ENCODE data around the gene MRPL28. TPM values are rescaled to one million over a fixed set of nuclear protein-coding genes. Genes with fewer than 3 reads are reported as not detected.
A peak's percentile ranks its signal among the peaks of the same experiment; 100 is the strongest.

The MRPL28 gene
- total and polyA plus RNA-seq, 3 experiments from 2014 or later, result 67.8 to 98.0 (median 90.2) TPM

GRCh38 chr16:386641-387156 lies 16.4 kb upstream of the MRPL28 start:
- Mint-ChIP-seq H3K4me1 (peaks cover 16 to 22% (median 16%) of the 10 kb centered on the region in 3 donors), H3K4me3 (peak overlapping the region in 1 of 7 donors; percentile 61), H3K9me3 (peaks cover 0 to 4% (median under 1%) of the 10 kb centered on the region in 5 donors), H3K27ac (no peak overlapping the region), H3K36me3 (peaks cover 0 to 3% (median 1%) of the 10 kb centered on the region in 3 donors), H3K27me3 (no peaks in the 10 kb centered on the region)
- Histone ChIP-seq H3K27ac (ENCODE audit: low read depth, low read length) (no peak overlapping the region), H3K36me3 (ENCODE audit: insufficient read depth, low read length) (no peaks in the 10 kb centered on the region), H3K4me1 (ENCODE audit: insufficient read depth, low read length) (peaks cover 13% of the 10 kb centered on the region), H3K4me3 (ENCODE audit: low read length) (no peak overlapping the region), H3K9me3 (ENCODE audit: low read length) (no peaks in the 10 kb centered on the region), H3K27me3 (ENCODE audit: insufficient read depth, low read length, poor library complexity, severe bottlenecking) (no peaks in the 10 kb centered on the region)
- ChIA-PET POLR2A (no interaction called here), CTCF (no interaction called here)
- DNase-seq, result no peak

GRCh38 chr16:383326-384051 lies 13.2 kb upstream of the MRPL28 start:
- peak; percentile 29 to 72 (median 38) for DNase-seq
- CTCF ChIA-PET, result interaction anchor here (0.9 to 2.2 kb wide), 5 partner anchors 9 to 276 kb away, joined by 3 to 8 read pairs (median 3); partner anchors contain the start of gene DECR2
- H3K36me3 Mint-ChIP-seq, result peaks cover 0 to 1% (median 0%) of the 10 kb centered on the region in 3 donors
- POLR2A ChIA-PET, result interaction anchor here (1.2 kb wide), 1 partner anchor 14 kb away, joined by 4 read pairs; no protein-coding TSS in a partner anchor
- H3K27me3 Mint-ChIP-seq, result no peaks in the 10 kb centered on the region
- Histone ChIP-seq H3K9me3 (ENCODE audit: low read length) (no peaks in the 10 kb centered on the region), H3K27ac (ENCODE audit: low read depth, low read length) (no peak overlapping the region), H3K4me3 (ENCODE audit: low read length) (peak overlapping the region; percentile 69), H3K36me3 (ENCODE audit: insufficient read depth, low read length) (no peaks in the 10 kb centered on the region), H3K27me3 (ENCODE audit: insufficient read depth, low read length, poor library complexity, severe bottlenecking) (no peaks in the 10 kb centered on the region), H3K4me1 (ENCODE audit: insufficient read depth, low read length) (peaks cover 19% of the 10 kb centered on the region)
- peak overlapping the region; percentile 3 to 95 (median 65) for H3K27ac Mint-ChIP-seq
- no peaks in the 10 kb centered on the region for H3K9me3 Mint-ChIP-seq
- peaks cover 20 to 33% (median 21%) of the 10 kb centered on the region in 3 donors for H3K4me1 Mint-ChIP-seq
- peak overlapping the region; percentile 87 to 94 (median 91) for H3K4me3 Mint-ChIP-seq

GRCh38 chr16:381789-382717 lies 11.7 kb upstream of the MRPL28 start, which contains the start of gene PGAP6:
Gene PGAP6, minus strand, starts transcription at chr16:381978. Its CDS starts 157 bp downstream, at chr16:381821.
- peak; percentile 55 to 75 (median 65) for DNase-seq
- Histone ChIP-seq H3K27ac (ENCODE audit: low read depth, low read length) (peak within 1 kb of the TSS; percentile 53), H3K4me1 (ENCODE audit: insufficient read depth, low read length) (peaks cover 19% of the 10 kb centered on the region), H3K36me3 (ENCODE audit: insufficient read depth, low read length) (no peaks in the 10 kb centered on the region), H3K4me3 (ENCODE audit: low read length) (peak within 1 kb of the TSS; percentile 69), H3K9me3 (ENCODE audit: low read length) (no peaks in the 10 kb centered on the region), H3K27me3 (ENCODE audit: insufficient read depth, low read length, poor library complexity, severe bottlenecking) (no peaks in the 10 kb centered on the region)
- Mint-ChIP-seq H3K9me3 (no peaks in the 10 kb centered on the region), H3K4me3 (peak within 1 kb of the TSS; percentile 87 to 94 (median 91)), H3K4me1 (peaks cover 20 to 33% (median 21%) of the 10 kb centered on the region in 3 donors), H3K36me3 (peaks cover 0 to 4% (median 0%) of the 10 kb centered on the region in 3 donors), H3K27me3 (no peaks in the 10 kb centered on the region), H3K27ac (peak within 1 kb of the TSS; percentile 27 to 91 (median 83))
- CTCF ChIA-PET, result interaction anchor here (0.9 to 2.2 kb wide), 6 partner anchors 10 to 275 kb away, joined by 3 to 8 read pairs (median 3); partner anchors contain the start of gene DECR2
- POLR2A ChIA-PET, result interaction anchor here (0.5 to 1.2 kb wide), 6 partner anchors 16 to 207 kb away, joined by 3 to 5 read pairs (median 4); partner anchors contain the start of gene DECR2

- Histone ChIP-seq H3K9me3 (ENCODE audit: low read length) (no peaks in the 10 kb centered on the region), H3K36me3 (ENCODE audit: insufficient read depth, low read length) (no peaks in the 10 kb centered on the region), H3K4me3 (ENCODE audit: low read length) (peak overlapping the region; percentile 49), H3K4me1 (ENCODE audit: insufficient read depth, low read length) (peaks cover 19% of the 10 kb centered on the region), H3K27me3 (ENCODE audit: insufficient read depth, low read length, poor library complexity, severe bottlenecking) (no peaks in the 10 kb centered on the region), H3K27ac (ENCODE audit: low read depth, low read length) (peak overlapping the region; percentile 24)
- H3K4me1 Mint-ChIP-seq, result peaks cover 20 to 33% (median 21%) of the 10 kb centered on the region in 3 donors
- peak overlapping the region in 6 of 7 donors; percentile 53 to 80 (median 68) for H3K4me3 Mint-ChIP-seq
- POLR2A ChIA-PET, result interaction anchor here (1.0 to 2.0 kb wide), 2 partner anchors 11 to 26 kb away, joined by 3 to 9 read pairs; partner anchors contain the start of gene MRPL28
- H3K27ac Mint-ChIP-seq, result peak overlapping the region in 3 of 8 donors; percentile 19 to 58 (median 23)
- CTCF ChIA-PET, result interaction anchor here (0.7 to 1.3 kb wide), 3 partner anchors 20 to 146 kb away, joined by 3 read pairs; partner anchors contain the start of gene DECR2
- H3K36me3 Mint-ChIP-seq, result peaks cover 0 to 8% (median 0%) of the 10 kb centered on the region in 3 donors
- H3K9me3 Mint-ChIP-seq, result no peaks in the 10 kb centered on the region
- H3K27me3 Mint-ChIP-seq, result no peaks in the 10 kb centered on the region
- DNase-seq, result no peak
Observed at GRCh38 chr16:381012-381788, 10.9 kb upstream of the MRPL28 start.

GRCh38 chr16:380762-381011 lies 10.3 kb upstream of the MRPL28 start:
- H3K9me3 Mint-ChIP-seq, result no peaks in the 10 kb centered on the region
- H3K27me3 Mint-ChIP-seq, result no peaks in the 10 kb centered on the region
- H3K36me3 Mint-ChIP-seq, result peaks cover 0 to 13% (median 0%) of the 10 kb centered on the region in 3 donors
- H3K4me1 Mint-ChIP-seq, result peaks cover 20 to 33% (median 21%) of the 10 kb centered on the region in 3 donors
- ChIA-PET POLR2A (interaction anchor here (1.0 to 2.0 kb wide), 2 partner anchors 10 to 26 kb away, joined by 3 to 9 read pairs; partner anchors contain the start of gene MRPL28), CTCF (interaction anchor here (0.7 to 1.3 kb wide), 2 partner anchors 20 to 145 kb away, joined by 3 read pairs; partner anchors contain the start of gene DECR2)
- H3K27ac Mint-ChIP-seq, result peak overlapping the region in 4 of 8 donors; percentile 19 to 96 (median 75)
- no peaks in the 10 kb centered on the region for H3K27me3 ChIP-seq (ENCODE audit: insufficient read depth, low read length, poor library complexity, severe bottlenecking)
- H3K4me3 ChIP-seq (ENCODE audit: low read length), result peak overlapping the region; percentile 55
- peak overlapping the region; percentile 70 to 91 (median 84) for H3K4me3 Mint-ChIP-seq
- peak overlapping the region; percentile 24 for H3K27ac ChIP-seq (ENCODE audit: low read depth, low read length)
- no peak for DNase-seq
- peaks cover 19% of the 10 kb centered on the region for H3K4me1 ChIP-seq (ENCODE audit: insufficient read depth, low read length)
- H3K9me3 ChIP-seq (ENCODE audit: low read length), result no peaks in the 10 kb centered on the region
- no peaks in the 10 kb centered on the region for H3K36me3 ChIP-seq (ENCODE audit: insufficient read depth, low read length)

- no peaks in the 10 kb centered on the region for H3K27me3 Mint-ChIP-seq
- ChIA-PET CTCF (interaction anchor here (0.7 to 1.3 kb wide), 2 partner anchors 21 to 145 kb away, joined by 3 read pairs; partner anchors contain the start of gene DECR2), POLR2A (interaction anchor here (1.0 to 2.0 kb wide), 2 partner anchors 10 to 25 kb away, joined by 3 to 9 read pairs; partner anchors contain the start of gene MRPL28)
- Histone ChIP-seq H3K27me3 (ENCODE audit: insufficient read depth, low read length, poor library complexity, severe bottlenecking) (no peaks in the 10 kb centered on the region), H3K4me3 (ENCODE audit: low read length) (peak overlapping the region; percentile 55), H3K27ac (ENCODE audit: low read depth, low read length) (no peak overlapping the region), H3K4me1 (ENCODE audit: insufficient read depth, low read length) (peaks cover 19% of the 10 kb centered on the region), H3K36me3 (ENCODE audit: insufficient read depth, low read length) (no peaks in the 10 kb centered on the region), H3K9me3 (ENCODE audit: low read length) (no peaks in the 10 kb centered on the region)
- peak overlapping the region; percentile 43 to 96 (median 78) for H3K27ac Mint-ChIP-seq
- peak in 1 of 5 donors; percentile 44 for DNase-seq
- H3K4me3 Mint-ChIP-seq, result peak overlapping the region; percentile 70 to 91 (median 84)
- no peaks in the 10 kb centered on the region for H3K9me3 Mint-ChIP-seq
- peaks cover 20 to 33% (median 21%) of the 10 kb centered on the region in 3 donors for H3K4me1 Mint-ChIP-seq
- H3K36me3 Mint-ChIP-seq, result peaks cover 0 to 13% (median 0%) of the 10 kb centered on the region in 3 donors
Observed at GRCh38 chr16:379961-380761, 9.8 kb upstream of the MRPL28 start.

All from CD8-positive, alpha-beta memory T cell (primary cell).